DMS153 treated with DMSO at 0.1 percent for 48 hours (cell line): ENCODE measurements around the gene SLC33A1.
"Not testable (repeated sequence)": the region's sequence is repeated elsewhere in the genome, so short reads cannot be mapped to it uniquely, and the experiment has no call there.

Experiments
- DNase-seq: peaks from one replicate; lab custom pipeline; 2025; ENCODE audit not compliant: unreplicated experiment; lab: John Stamatoyannopoulos, UW

Gene SLC33A1

GRCh38 chr3:155854141-155854940 lies at the start of gene SLC33A1:
Gene SLC33A1, minus strand, starts transcription at chr3:155854427. Its CDS starts 430 bp downstream, at chr3:155853997.
- peak; percentile 98 for DNase-seq

DNA sequence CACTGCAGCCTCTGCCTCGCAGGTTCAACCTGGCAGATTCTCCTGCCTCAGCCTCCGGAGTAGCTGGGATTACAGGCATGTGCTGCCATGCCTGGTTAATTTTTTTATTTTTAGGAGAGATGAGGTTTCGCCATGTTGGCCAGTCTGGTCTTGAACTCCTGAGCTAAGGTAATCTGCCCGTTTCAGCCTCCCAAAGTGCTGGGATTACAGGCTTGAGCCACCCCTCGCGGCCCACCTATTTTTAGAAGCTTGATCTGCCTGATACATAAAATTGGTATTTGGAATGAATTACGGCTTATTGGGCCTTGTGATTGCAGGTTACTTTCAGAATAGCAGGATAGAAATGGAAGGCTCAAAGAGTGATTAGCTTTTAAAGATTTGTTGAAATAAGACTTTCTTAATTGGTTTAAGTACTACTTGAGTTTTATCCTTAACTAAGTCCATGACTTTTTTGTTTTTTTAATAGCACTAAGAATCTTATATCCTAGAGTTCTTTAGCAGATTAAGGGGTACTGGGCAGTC lies 41.2 kb upstream of the SLC33A1 start:
- DNase-seq: no peak

DNA sequence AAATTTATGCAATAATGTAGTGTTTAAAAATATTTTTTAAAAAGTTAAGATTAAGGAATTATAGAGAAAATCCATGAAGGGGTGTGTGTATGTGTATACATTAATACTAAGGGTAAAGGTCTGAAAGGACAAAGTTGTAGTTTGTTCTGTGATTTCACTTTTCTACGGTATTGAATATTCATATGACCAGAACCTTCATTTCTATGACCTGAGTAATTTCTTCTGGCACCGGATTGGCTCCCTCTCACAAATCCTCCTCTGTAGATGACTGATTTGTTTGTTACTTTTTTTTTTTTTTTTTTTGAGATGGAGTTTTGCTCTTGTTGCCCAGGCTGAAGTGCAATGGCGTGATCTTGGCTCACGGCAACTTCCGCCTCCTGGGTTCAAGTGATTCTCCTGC lies 37.1 kb upstream of the SLC33A1 start:
- no peak for DNase-seq

GRCh38 chr3:155890671-155891190 lies 36.5 kb upstream of the SLC33A1 start:
- no peak for DNase-seq

- DNase-seq: no peak
These were observed 35.7 kb upstream of the SLC33A1 start for GRCh38 chr3:155889952-155890351.

GRCh38 chr3:155889212-155889611 lies 35.0 kb upstream of the SLC33A1 start:
- DNase-seq: no peak

- DNase-seq: no peak
These were observed 32.7 kb upstream of the SLC33A1 start for GRCh38 chr3:155886915-155887314.

DNA sequence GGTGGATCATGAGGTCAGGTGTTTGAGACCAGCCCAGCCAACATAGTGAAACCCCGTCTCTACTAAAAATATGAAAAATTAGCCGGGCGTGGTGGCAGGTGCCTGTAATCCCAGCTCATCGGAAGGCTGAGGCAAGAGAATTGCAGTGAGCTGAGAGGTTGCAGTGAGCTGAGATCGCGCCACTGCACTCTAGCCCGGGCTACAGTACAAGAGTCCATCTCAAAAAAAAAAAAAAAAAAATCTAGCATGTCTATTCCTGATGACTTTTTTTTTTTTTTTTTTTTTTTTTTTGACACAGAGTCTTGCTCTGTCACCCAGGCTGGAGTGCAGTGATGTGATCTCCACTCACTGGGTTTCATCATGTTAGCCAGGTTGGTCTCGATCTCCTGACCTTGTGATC lies 32.1 kb upstream of the SLC33A1 start:
- not testable (repeated sequence) for DNase-seq

DNA sequence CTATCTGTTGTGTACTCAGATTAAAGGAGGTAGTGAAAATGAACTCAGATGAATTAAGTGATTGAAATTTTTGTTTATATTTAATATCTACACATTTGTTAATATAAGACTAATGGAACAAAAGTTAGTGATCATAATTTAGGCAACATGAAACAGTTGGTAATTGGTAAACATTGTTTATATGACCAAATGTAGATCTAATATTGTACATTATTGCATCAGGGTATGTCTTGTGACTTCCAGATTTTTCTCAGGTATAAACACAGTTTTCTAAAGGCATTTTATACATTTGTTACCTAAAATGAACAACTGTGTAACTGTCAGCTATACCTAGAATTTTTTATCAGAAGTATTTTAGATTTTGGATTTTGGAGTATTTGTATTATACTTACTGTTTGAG lies 31.1 kb upstream of the SLC33A1 start:
- no peak for DNase-seq

GRCh38 chr3:155884292-155884691 lies 30.1 kb upstream of the SLC33A1 start:
- no peak for DNase-seq

DNA sequence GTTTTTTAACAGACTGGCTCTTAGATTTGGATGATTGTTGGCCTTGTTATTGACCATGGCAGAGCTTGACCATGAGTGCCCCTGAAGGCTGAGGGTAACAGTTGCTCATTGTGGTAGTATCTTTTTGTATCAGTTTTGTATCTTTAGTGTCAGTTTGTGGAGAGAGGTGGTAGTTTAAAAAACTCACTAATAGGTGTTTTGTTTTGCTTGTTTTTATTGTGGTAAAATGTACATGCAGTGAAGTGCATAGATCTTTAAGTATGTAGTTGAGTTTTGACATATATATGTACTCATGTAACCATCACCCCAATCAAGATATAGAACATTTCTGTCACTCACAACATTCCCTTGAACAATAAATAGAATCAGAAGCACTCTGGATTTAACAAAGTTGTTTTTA lies 26.1 kb upstream of the SLC33A1 start:
- no peak for DNase-seq

DNA sequence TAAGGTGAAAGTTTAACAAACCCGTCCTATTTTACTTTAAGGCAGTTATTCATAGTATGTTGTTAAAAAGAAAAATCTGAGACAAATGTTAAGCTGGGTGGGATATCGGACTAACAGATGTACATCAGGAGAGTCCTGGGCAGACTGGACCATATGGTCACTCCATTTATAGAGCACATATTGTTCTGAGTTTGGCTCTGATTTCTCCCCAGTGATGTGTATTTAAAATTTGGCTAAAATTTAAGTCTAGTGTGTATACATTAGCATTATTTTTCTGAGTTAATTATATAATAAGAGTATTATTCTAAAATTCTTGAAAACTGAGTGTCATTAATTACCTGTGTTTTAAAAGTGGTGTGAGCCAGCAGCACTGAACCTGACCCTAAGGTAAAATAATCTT lies 22.3 kb upstream of the SLC33A1 start:
- DNase-seq: no peak

- no peak for DNase-seq
These were observed 21.8 kb upstream of the SLC33A1 start for GRCh38 chr3:155876037-155876436.

DNA sequence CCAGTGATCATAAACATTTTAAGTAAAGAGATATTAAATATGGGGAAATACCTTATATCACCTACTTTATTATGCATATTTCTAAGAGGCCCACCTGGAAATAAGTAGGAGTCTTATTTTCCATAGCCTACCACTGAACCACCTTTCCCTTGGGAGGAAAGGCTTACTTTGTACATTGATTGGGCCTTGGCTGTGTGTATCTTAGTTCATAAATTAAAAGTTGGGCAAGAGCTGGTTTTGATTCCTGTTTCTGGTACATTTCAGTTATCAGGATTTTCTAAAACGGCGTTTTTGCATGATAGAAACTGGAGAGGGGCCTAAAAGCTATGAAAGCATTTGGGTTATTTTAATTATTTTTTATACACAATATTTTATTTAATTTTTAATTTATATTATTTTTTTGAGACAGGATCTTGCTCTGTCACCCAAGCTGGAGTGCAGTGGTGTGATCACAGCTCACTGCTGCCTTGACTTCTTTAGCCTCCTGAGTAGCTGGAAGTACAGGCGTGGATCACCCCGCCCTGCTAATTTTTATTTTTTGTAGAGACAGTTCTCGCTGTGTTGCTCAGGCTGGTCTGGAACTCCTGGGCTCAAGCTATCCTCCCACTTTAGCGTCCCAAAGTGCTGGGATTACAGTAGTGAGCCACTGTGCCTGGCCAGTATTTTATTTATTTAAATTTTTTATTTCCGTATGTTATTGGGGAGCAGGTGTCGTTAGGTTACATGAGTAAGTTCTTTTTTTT lies 18.8 kb upstream of the SLC33A1 start:
- no peak for DNase-seq

GRCh38 chr3:155871746-155872158 lies 17.5 kb upstream of the SLC33A1 start:
- DNase-seq: no peak

DNA sequence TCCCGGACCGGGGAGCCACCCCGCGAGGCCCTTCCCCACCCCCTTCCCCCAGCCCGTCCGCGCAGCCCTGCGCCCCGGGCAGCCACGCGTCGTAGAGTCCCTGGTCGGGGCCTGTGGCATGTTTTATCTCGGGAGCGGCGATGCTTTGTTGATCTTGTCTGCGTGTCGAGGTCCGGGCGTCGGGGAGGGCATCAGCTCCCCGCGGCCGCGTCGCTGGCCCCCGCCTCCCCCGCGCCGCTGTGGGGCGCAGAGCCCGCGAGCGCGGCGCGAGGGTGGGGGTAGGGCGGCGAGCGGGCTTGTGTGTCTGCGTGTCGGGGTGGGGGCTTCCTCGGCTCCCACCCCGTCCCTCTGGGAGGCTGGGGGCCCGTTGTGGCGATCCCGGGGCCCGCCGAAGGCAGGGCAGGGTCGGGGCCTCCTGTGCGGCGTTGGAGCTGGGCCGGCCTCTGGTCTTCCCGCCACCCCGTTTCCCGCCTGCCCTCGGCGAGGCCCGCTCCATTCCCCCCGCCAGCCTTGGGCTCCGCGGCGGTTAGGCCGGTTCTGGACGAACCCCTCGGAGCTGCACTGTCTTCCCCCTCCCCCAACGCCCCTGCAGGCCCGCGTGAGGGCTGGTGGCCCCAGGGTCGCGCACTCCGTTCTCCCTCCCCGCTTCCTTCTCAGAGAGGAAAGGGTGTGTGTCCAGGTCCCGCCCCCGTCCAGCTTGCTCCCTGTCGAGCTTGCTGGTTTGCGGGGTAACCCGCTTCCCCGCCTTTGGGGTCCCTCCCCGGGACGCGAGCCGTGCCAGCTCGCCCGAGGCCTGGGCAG lies 16.9 kb upstream of the SLC33A1 start:
- DNase-seq: no peak

DNA sequence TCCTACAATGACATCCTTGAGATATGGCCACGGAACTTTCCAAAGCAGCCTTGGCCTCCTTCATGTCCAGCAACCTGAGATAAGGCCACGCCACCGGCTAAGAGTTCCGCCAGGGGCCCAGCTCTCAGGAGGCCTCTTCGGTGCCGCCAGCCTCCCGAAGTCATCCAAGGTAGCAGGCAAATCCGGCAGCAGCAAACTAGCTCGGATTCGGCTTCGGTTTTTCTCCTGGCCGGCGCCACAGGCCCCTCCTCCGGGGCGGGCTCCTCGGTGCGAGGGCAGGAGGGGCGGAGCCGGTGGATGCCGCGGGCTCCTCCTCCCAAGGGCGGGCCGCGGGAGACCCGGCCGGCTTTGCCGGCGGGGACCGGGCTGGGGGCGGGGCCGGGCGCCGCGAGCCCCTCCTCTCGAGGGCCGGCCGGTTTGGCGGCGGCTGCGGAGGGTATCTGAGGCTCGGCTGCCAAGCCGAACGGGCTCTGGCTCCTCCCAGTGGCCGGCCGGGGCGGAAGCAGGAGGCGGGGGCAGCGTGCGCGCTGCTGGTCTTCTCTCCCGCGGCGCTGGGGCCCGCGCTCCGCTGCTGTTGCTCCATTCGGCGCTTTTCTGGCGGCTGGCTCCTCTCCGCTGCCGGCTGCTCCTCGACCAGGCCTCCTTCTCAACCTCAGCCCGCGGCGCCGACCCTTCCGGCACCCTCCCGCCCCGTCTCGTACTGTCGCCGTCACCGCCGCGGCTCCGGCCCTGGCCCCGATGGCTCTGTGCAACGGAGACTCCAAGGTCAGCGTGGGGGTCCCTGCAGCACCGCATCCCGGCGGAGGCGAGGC lies 16.1 kb upstream of the SLC33A1 start, which contains the start of gene GMPS:
Gene GMPS, plus strand, starts transcription at position 518 of the 812 bp plus-strand sequence. Its CDS starts 221 bp downstream, at position 739.
- peak; percentile 99 for DNase-seq

DNA sequence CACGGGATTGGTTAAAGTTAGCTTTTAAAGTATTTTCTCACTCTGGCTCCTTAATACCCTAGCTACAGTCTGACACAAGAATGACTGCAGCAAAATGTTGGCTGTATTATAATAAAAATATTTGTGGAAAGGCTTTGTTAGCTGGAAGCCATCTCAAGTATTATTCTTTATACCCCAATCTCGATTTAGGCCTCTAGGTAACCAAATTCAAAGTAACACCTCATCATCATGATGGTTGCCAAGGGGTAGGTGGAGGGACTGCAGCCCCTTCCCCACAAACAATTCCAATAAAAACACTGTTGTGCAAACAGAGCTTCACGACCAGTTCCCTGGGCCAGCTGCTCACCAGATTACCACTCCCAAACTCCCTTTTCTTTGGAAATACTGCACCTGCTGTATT lies 15.5 kb upstream of the SLC33A1 start:
- DNase-seq: no peak

DNA sequence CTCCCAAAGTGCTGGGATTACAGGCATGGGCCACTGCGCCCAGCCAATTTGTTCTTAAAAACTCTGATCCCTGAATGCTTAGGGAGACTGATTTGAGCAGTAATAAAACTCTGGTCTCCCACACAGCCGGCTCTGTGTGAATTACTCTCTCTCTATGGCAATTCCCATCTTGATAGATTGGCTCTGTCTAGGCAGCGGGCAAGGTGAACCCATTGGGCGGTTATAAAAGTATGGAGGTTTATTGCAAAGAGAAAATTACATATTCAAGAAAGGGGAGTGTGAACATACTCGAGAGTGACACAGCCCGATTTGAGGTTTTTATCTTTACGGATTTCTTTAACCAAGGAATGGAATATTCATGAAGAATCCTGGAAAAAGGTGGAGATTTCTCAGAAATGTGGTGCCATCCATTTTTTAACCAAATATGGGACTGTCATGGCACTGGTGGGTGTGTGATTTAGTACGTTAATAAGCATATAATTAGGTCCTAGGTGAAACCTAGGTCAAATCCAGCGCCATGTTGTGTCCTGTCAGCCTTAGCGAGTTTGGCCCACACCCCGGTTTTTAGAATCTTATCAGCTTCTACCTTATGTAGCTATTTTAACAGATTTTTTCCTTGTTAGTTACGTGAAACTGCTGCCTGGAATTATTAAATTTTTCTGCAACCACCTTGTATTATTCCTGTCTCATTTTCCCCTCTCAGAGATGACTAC lies 9.0 kb upstream of the SLC33A1 start:
- no peak for DNase-seq
